ENCODE data around the gene TNMD.

Gene TNMD

GRCh38 chrX:100635989-100636320 is 51.2 kb downstream of the TNMD start:
- Histone ChIP-seq H2AK5ac (ENCODE audit: low read length) (no peak overlapping the region), H3K79me1 (ENCODE audit: low read length) (no peaks in the 10 kb centered on the region), H3K23ac (ENCODE audit: low read length) (no peak overlapping the region), H3K18ac (ENCODE audit: low read length) (peak overlapping the region; percentile 97), H3K27me3 (ENCODE audit: insufficient read depth, low read length, poor library complexity) (no peaks in the 10 kb centered on the region), H3K27ac (ENCODE audit: low read depth, low read length) (peak overlapping the region; percentile 49), H3K4ac (ENCODE audit: low read depth, low read length) (peak overlapping the region; percentile 37), H4K5ac (ENCODE audit: low read length) (no peak overlapping the region), H3K4me1 (ENCODE audit: control insufficient read depth, low read depth, low read length) (no peaks in the 10 kb centered on the region), H2BK120ac (ENCODE audit: low read depth, low read length) (no peak overlapping the region), H3K4me3 (ENCODE audit: low read length) (peak overlapping the region; percentile 72), H2BK5ac (ENCODE audit: low read length) (no peak overlapping the region), H3K56ac (ENCODE audit: low read length) (peak overlapping the region; percentile 82), H3K4me2 (ENCODE audit: low read length) (peak overlapping the region; percentile 48), H3K36me3 (ENCODE audit: control insufficient read depth, insufficient read depth, low read length) (no peaks in the 10 kb centered on the region), H2BK15ac (replicated peaks; ENCODE audit: low read depth) (no peak overlapping the region), H3K9ac (ENCODE audit: low read length) (peak overlapping the region; percentile 79), H3K79me2 (ENCODE audit: control insufficient read depth, insufficient read depth, low read length) (no peaks in the 10 kb centered on the region), H4K8ac (ENCODE audit: low read depth, low read length) (no peak overlapping the region)
- no CpG with 5 or more reads among the region's 8 CpGs for WGBS (ENCODE audit: extremely low coverage, insufficient coverage, low lambda C conversion rate)
- no peak for DNase-seq

DNA sequence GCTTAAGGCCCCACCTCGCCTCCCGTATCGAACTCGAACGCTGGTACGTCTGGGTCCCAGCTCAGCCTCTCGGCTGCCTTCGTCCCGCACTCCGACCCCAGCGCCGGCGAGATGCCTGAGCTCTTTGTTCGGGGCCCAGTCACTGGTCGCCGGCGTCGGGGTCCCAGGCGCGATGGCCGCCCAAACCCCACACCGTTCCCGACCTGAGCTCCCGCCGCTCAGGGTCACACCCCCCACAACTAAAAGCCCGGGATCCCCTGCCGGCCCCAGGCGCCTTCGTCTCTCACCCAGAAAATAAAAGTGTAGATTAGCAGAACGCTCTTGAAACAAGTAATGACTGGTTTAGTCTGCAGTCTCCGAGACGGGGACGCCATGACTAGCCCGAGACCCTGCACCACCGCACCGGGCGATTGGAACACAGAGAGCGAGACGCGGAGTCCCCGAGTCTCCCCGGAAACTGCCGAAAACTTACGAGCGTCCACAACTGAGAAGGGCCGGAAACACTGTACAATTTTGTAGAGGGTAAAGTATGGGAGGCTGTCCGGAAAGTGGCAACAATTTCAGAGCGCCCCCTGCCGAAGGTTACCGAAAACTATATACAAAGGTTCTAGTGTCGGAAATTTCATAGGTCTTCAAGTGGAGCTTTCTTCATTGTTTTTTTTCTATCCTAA is 51.7 kb downstream of the TNMD start, which contains the start of gene TSPAN6:
Gene TSPAN6, minus strand, starts transcription at position 486 of the 671 bp plus-strand sequence. Its CDS starts 112 bp downstream, at position 374.
- H3K56ac ChIP-seq (ENCODE audit: low read length): peak within 1 kb of the TSS; percentile 82

DNA sequence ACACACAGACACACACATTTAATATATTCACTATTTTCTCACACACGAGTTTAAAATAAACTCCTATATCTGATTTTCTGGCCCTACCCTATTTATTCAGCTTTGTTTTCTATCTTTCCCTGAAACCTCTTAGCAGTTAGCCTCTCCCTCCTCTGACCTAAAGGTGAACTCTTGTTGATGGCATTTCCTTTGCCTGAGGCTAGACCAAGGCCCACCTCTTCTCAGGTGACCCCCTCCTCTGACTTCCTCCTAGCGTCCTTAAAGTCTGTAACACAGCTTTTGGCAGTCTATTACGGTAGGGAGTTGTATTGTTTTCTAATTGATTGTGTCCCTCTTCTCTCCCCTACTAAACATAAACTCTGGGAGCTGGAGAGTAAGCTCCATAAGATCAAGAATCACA is 57.6 kb downstream of the TNMD start:
- Histone ChIP-seq H3K79me2 (ENCODE audit: control insufficient read depth, insufficient read depth, low read length) (no peaks in the 10 kb centered on the region), H2BK15ac (replicated peaks; ENCODE audit: low read depth) (no peak overlapping the region), H2BK5ac (ENCODE audit: low read length) (no peak overlapping the region), H3K36me3 (ENCODE audit: control insufficient read depth, insufficient read depth, low read length) (no peaks in the 10 kb centered on the region), H3K18ac (ENCODE audit: low read length) (no peak overlapping the region), H3K4me2 (ENCODE audit: low read length) (no peak overlapping the region), H3K4me3 (ENCODE audit: low read length) (no peak overlapping the region), H3K27ac (ENCODE audit: low read depth, low read length) (no peak overlapping the region), H3K23ac (ENCODE audit: low read length) (no peak overlapping the region), H3K27me3 (ENCODE audit: insufficient read depth, low read length, poor library complexity) (no peaks in the 10 kb centered on the region), H3K9ac (ENCODE audit: low read length) (no peak overlapping the region), H4K5ac (ENCODE audit: low read length) (no peak overlapping the region), H3K56ac (ENCODE audit: low read length) (no peak overlapping the region), H3K4ac (ENCODE audit: low read depth, low read length) (no peak overlapping the region), H3K4me1 (ENCODE audit: control insufficient read depth, low read depth, low read length) (no peaks in the 10 kb centered on the region), H3K79me1 (ENCODE audit: low read length) (no peaks in the 10 kb centered on the region), H4K8ac (ENCODE audit: low read depth, low read length) (no peak overlapping the region), H2AK5ac (ENCODE audit: low read length) (no peak overlapping the region), H2BK120ac (ENCODE audit: low read depth, low read length) (no peak overlapping the region)
- 100% methylated on average over 1 of the region's 3 CpGs for WGBS (ENCODE audit: extremely low coverage, insufficient coverage, low lambda C conversion rate)
- peak; percentile 77 for DNase-seq

More for the DNA sequence above, 51.7 kb downstream of the TNMD start, which contains the start of gene TSPAN6:
- Histone ChIP-seq H2BK15ac (replicated peaks; ENCODE audit: low read depth) (no peak within 1 kb of the TSS), H3K4ac (ENCODE audit: low read depth, low read length) (peak within 1 kb of the TSS; percentile 37), H2AK5ac (ENCODE audit: low read length) (no peak within 1 kb of the TSS), H3K4me1 (ENCODE audit: control insufficient read depth, low read depth, low read length) (no peaks in the 10 kb centered on the region), H2BK120ac (ENCODE audit: low read depth, low read length) (no peak within 1 kb of the TSS), H3K27me3 (ENCODE audit: insufficient read depth, low read length, poor library complexity) (no peaks in the 10 kb centered on the region), H3K23ac (ENCODE audit: low read length) (peak within 1 kb of the TSS; percentile 24), H3K79me1 (ENCODE audit: low read length) (no peaks in the 10 kb centered on the region), H3K27ac (ENCODE audit: low read depth, low read length) (peak within 1 kb of the TSS; percentile 49), H3K4me3 (ENCODE audit: low read length) (peak within 1 kb of the TSS; percentile 72), H3K79me2 (ENCODE audit: control insufficient read depth, insufficient read depth, low read length) (no peaks in the 10 kb centered on the region), H3K9ac (ENCODE audit: low read length) (peak within 1 kb of the TSS; percentile 79), H3K4me2 (ENCODE audit: low read length) (peak within 1 kb of the TSS; percentile 48), H4K5ac (ENCODE audit: low read length) (no peak within 1 kb of the TSS), H3K36me3 (ENCODE audit: control insufficient read depth, insufficient read depth, low read length) (no peaks in the 10 kb centered on the region), H2BK5ac (ENCODE audit: low read length) (no peak within 1 kb of the TSS), H3K18ac (ENCODE audit: low read length) (peak within 1 kb of the TSS; percentile 97), H4K8ac (ENCODE audit: low read depth, low read length) (peak within 1 kb of the TSS; percentile 93)
- DNase-seq: peak; percentile 91
- WGBS (ENCODE audit: extremely low coverage, insufficient coverage, low lambda C conversion rate): no CpG with 5 or more reads among the region's 51 CpGs

DNA sequence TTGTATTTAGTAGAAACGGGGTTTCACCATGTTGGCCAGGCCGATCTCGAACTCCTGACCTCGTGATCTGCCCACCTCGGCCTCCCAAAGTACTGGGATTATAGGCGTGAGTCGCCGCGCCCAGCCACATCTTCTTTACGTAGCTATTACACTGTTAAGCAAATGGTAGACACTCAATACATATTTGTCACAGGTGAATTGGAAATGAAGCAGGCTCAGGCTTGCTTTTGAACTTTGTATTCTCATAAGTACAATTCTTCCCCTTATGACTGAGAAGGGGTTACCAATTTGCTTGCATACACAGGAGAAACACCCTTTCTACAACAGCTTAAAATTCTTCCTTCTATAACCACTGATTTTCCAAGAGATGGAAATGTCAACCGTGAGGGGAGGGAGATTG is 58.5 kb downstream of the TNMD start:
- H3K36me3 ChIP-seq (ENCODE audit: control insufficient read depth, insufficient read depth, low read length): no peaks in the 10 kb centered on the region
- no peak overlapping the region for H2BK15ac ChIP-seq (replicated peaks; ENCODE audit: low read depth)
- no peak for DNase-seq
- no CpG with 5 or more reads among the region's 11 CpGs for WGBS (ENCODE audit: extremely low coverage, insufficient coverage, low lambda C conversion rate)
- no peak overlapping the region for H4K8ac ChIP-seq (ENCODE audit: low read depth, low read length)
- no peaks in the 10 kb centered on the region for H3K4me1 ChIP-seq (ENCODE audit: control insufficient read depth, low read depth, low read length)
- no peak overlapping the region for H2BK120ac ChIP-seq (ENCODE audit: low read depth, low read length)
- H2BK5ac ChIP-seq (ENCODE audit: low read length): no peak overlapping the region
- H3K79me2 ChIP-seq (ENCODE audit: control insufficient read depth, insufficient read depth, low read length): no peaks in the 10 kb centered on the region
- no peak overlapping the region for H3K23ac ChIP-seq (ENCODE audit: low read length)
- H3K27ac ChIP-seq (ENCODE audit: low read depth, low read length): no peak overlapping the region
- no peak overlapping the region for H3K4me2 ChIP-seq (ENCODE audit: low read length)
- no peak overlapping the region for H3K9ac ChIP-seq (ENCODE audit: low read length)
- no peak overlapping the region for H3K18ac ChIP-seq (ENCODE audit: low read length)
- no peak overlapping the region for H3K56ac ChIP-seq (ENCODE audit: low read length)
- H3K79me1 ChIP-seq (ENCODE audit: low read length): no peaks in the 10 kb centered on the region
- H3K4ac ChIP-seq (ENCODE audit: low read depth, low read length): no peak overlapping the region
- H4K5ac ChIP-seq (ENCODE audit: low read length): no peak overlapping the region
- no peak overlapping the region for H2AK5ac ChIP-seq (ENCODE audit: low read length)
- no peak overlapping the region for H3K4me3 ChIP-seq (ENCODE audit: low read length)
- no peaks in the 10 kb centered on the region for H3K27me3 ChIP-seq (ENCODE audit: insufficient read depth, low read length, poor library complexity)

DNA sequence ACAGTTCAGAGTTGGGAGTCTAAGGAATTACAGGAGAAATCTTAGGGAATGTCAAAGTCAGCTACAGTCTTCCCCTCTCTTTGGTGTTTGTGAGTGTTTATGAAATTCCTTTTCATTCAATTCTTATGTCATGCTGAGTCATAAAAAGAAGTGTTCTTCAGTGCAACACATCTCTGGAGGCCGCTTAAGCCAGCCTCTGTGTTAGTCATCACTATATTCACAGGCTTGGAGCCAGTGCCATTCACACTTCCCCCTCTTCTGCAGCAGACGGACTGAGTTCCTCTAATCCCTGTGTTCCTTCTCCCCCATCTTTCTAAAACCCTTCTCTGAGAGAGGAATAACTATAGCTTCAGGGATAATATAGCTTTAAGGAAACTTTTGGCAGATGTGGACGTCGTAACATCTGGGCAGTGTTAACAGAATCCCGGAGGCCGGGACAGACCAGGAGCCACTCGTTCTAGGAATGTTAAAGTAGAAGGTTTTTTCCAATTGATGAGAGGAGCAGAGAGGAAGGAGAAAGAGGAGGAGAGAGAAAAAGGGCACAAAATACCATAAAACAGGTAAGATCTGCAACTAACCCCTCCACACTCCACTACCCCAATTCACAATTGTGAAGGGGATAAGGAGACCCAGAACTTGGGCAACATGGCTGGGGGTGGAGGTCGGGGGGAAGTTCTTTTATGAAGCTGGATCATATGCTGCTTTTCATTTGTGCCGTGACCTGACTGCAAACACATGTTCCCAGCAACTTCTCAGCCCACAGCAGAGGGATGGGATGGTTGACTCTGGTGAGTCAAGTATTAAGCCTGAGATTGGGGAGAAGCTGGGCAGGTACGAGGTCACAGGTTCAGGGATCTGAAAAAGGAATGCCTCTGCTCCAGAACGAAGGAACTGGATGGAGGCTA is 59.5 kb downstream of the TNMD start, which contains the start of gene SRPX2:
Gene SRPX2, plus strand, starts transcription at position 244 of the 905 bp plus-strand sequence. CDS start 2,124 bp downstream, outside the sequence.
- Histone ChIP-seq H2BK15ac (replicated peaks; ENCODE audit: low read depth) (no peak within 1 kb of the TSS), H3K4me2 (ENCODE audit: low read length) (no peak within 1 kb of the TSS), H3K4me3 (ENCODE audit: low read length) (no peak within 1 kb of the TSS), H4K5ac (ENCODE audit: low read length) (no peak within 1 kb of the TSS), H3K4ac (ENCODE audit: low read depth, low read length) (no peak within 1 kb of the TSS), H3K79me1 (ENCODE audit: low read length) (no peaks in the 10 kb centered on the region), H3K18ac (ENCODE audit: low read length) (no peak within 1 kb of the TSS), H2BK5ac (ENCODE audit: low read length) (no peak within 1 kb of the TSS), H2BK120ac (ENCODE audit: low read depth, low read length) (no peak within 1 kb of the TSS), H3K9ac (ENCODE audit: low read length) (no peak within 1 kb of the TSS), H4K8ac (ENCODE audit: low read depth, low read length) (no peak within 1 kb of the TSS), H3K56ac (ENCODE audit: low read length) (no peak within 1 kb of the TSS), H3K27me3 (ENCODE audit: insufficient read depth, low read length, poor library complexity) (no peaks in the 10 kb centered on the region), H3K4me1 (ENCODE audit: control insufficient read depth, low read depth, low read length) (no peaks in the 10 kb centered on the region), H2AK5ac (ENCODE audit: low read length) (no peak within 1 kb of the TSS), H3K79me2 (ENCODE audit: control insufficient read depth, insufficient read depth, low read length) (no peaks in the 10 kb centered on the region), H3K27ac (ENCODE audit: low read depth, low read length) (no peak within 1 kb of the TSS), H3K36me3 (ENCODE audit: control insufficient read depth, insufficient read depth, low read length) (no peaks in the 10 kb centered on the region), H3K23ac (ENCODE audit: low read length) (no peak within 1 kb of the TSS)
- no peak for DNase-seq
- whole genome bisulfite sequencing (ENCODE audit: extremely low coverage, insufficient coverage, low lambda C conversion rate): no CpG with 5 or more reads among the region's 11 CpGs
